Smooth muscle cell of the umbilical artery (primary cell): ENCODE measurements around the gene ZBTB38. TPM values are rescaled to one million over a fixed set of nuclear protein-coding genes. Genes with fewer than 3 reads are reported as not detected.

ENCODE experiments used
- total RNA-seq: library from RNA; depleted of rRNA; stranded (reverse); fragments of >200 nt; gene quantifications from 2 replicates; pipeline ENCODE4 v1.2.3, GENCODE V29; 2014

The ZBTB38 gene, protein sequence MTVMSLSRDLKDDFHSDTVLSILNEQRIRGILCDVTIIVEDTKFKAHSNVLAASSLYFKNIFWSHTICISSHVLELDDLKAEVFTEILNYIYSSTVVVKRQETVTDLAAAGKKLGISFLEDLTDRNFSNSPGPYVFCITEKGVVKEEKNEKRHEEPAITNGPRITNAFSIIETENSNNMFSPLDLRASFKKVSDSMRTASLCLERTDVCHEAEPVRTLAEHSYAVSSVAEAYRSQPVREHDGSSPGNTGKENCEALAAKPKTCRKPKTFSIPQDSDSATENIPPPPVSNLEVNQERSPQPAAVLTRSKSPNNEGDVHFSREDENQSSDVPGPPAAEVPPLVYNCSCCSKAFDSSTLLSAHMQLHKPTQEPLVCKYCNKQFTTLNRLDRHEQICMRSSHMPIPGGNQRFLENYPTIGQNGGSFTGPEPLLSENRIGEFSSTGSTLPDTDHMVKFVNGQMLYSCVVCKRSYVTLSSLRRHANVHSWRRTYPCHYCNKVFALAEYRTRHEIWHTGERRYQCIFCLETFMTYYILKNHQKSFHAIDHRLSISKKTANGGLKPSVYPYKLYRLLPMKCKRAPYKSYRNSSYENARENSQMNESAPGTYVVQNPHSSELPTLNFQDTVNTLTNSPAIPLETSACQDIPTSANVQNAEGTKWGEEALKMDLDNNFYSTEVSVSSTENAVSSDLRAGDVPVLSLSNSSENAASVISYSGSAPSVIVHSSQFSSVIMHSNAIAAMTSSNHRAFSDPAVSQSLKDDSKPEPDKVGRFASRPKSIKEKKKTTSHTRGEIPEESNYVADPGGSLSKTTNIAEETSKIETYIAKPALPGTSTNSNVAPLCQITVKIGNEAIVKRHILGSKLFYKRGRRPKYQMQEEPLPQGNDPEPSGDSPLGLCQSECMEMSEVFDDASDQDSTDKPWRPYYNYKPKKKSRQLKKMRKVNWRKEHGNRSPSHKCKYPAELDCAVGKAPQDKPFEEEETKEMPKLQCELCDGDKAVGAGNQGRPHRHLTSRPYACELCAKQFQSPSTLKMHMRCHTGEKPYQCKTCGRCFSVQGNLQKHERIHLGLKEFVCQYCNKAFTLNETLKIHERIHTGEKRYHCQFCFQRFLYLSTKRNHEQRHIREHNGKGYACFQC (N-terminal part only)
- total RNA-seq, result 94.7 and 153 TPM in 2 replicates

DNA sequence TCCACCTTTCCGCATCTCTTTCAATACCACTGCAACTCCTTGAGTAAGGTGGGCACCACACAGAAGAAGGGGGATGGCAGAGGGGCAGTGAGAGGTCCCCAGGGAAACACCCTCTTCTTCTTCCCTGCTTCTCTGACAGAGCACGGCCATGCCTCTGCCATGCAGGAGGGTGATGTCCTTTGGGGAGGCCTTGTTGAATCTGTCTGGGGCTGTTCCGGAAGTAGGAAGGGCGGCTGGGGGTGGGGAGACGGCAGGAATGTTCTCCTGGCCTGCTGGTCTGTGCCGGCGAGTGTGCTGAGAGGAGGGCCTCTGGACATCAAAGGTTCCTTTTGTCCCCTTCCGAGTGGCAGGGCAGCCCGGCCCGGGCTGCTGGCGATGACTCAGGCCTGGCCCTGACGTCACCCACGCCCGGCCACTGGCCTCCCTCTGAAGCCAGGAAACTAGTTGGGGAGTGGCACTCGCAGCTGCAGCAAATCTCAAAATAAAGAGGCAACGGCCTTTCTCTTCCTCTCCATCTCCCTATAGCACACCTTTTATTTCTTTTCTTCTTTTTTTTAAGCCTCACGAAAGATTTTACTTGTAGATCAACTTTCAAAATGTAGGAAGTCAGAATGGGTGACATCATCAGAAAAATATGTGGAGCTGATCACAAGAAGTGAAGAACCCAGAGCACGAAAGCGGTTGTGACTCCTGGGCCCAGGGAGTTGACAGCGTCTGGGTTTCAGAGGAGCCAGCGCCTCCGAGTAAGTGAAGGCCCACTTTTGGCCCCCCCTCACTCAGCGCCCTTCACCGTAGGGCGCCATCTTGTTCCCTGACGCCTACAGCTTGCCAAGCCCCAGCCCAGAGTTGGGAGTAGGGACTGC is at the start of gene ZBTB38:
Gene ZBTB38 (plus strand): TSS at position 443 of the 863 bp plus-strand sequence. CDS start 73,885 bp downstream, outside the sequence.

Other genes with a start within 250 kb of the ZBTB38 start
- gene PXYLP1, start 136.7 kb upstream of the ZBTB38 start, total RNA-seq, result 5.9 and 10.2 TPM in 2 replicates
- 13.7 and 21.4 TPM in 2 replicates for gene RASA2, start 118.5 kb downstream of the ZBTB38 start, total RNA-seq